Neutrophil (primary cell): ENCODE results near the gene GALNT16.

Source experiments
- H3K27ac ChIP-seq: fragments of 200-600 bp; sonication (generic); 2 replicates; pipeline ENCODE4 v1.5.1; 2016; ENCODE audit warnings: mild to moderate bottlenecking, moderate library complexity
- H3K27me3 ChIP-seq: fragments of 200-600 bp; sonication (generic); 2 replicates; pipeline ENCODE4 v1.6.0; 2016; ENCODE audit warnings: mild to moderate bottlenecking
- H3K36me3 ChIP-seq: fragments of 200-600 bp; sonication (generic); 2 replicates; pipeline ENCODE4 v1.5.1; 2017
- H3K4me1 ChIP-seq, 2 experiments: fragments of 200-600 bp in 1 of 2; sonication (generic) in 1 of 2; 1 replicate in 1 of 2; 2 replicates in 1 of 2; pipeline versions ENCODE4 v1.5.1 to v1.6.1; 2013 to 2016; ENCODE audit warnings: low read depth in 1 of 2, low read length in 1 of 2, mild to moderate bottlenecking in 1 of 2, moderate library complexity in 1 of 2; ENCODE audit not compliant: control insufficient read depth in 1 of 2, insufficient read depth in 1 of 2
- H3K4me3 ChIP-seq, 2 experiments: fragments of 200-600 bp in 1 of 2; sonication (generic) in 1 of 2; 1 replicate in 1 of 2; 2 replicates in 1 of 2; pipeline ENCODE4 v1.5.1; 2013 to 2016; ENCODE audit warnings: low read depth in 1 of 2, low read length in 1 of 2, mild to moderate bottlenecking in 1 of 2, moderate library complexity in 1 of 2
- H3K9me3 ChIP-seq: fragments of 200-600 bp; sonication (generic); 2 replicates; pipeline ENCODE4 v1.5.1; 2016
- TF ChIP-seq, protein P1 (sequence below): fragments of 200-600 bp; sonication (generic); IDR thresholded peaks from 2 replicates; pipeline ENCODE4 v1.5.1; 2016; ENCODE audit warnings: antibody characterized with exemption

The GALNT16 gene

DNA sequence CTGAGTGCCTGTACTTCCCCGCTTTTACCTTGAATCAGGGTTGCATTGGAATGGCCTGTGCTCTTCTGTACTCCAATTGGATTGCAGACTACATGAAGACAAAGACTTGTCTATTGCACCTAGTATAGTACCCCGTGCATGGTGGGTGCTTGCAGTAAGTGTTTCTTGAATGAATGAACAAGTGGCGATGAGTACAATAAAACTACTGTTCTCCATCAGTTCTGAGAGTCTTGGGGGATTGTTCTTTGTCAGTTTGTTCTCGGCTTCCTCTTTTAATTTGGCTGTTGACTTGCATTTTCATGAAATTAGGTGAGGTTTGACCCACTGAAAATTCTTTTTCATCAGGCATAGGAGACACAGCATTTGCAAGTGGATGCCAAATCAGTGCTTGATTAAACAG is 104.0 kb downstream of the GALNT16 start:
- Histone ChIP-seq H3K27ac (no peak overlapping the region), H3K27me3 (no peaks in the 10 kb centered on the region), H3K9me3 (no peaks in the 10 kb centered on the region), H3K36me3 (no peaks in the 10 kb centered on the region), H3K4me1 (no peaks in the 10 kb centered on the region), H3K4me3 (no peak overlapping the region)
- TF ChIP-seq, protein P1, sequence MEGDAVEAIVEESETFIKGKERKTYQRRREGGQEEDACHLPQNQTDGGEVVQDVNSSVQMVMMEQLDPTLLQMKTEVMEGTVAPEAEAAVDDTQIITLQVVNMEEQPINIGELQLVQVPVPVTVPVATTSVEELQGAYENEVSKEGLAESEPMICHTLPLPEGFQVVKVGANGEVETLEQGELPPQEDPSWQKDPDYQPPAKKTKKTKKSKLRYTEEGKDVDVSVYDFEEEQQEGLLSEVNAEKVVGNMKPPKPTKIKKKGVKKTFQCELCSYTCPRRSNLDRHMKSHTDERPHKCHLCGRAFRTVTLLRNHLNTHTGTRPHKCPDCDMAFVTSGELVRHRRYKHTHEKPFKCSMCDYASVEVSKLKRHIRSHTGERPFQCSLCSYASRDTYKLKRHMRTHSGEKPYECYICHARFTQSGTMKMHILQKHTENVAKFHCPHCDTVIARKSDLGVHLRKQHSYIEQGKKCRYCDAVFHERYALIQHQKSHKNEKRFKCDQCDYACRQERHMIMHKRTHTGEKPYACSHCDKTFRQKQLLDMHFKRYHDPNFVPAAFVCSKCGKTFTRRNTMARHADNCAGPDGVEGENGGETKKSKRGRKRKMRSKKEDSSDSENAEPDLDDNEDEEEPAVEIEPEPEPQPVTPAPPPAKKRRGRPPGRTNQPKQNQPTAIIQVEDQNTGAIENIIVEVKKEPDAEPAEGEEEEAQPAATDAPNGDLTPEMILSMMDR: no peak

DNA sequence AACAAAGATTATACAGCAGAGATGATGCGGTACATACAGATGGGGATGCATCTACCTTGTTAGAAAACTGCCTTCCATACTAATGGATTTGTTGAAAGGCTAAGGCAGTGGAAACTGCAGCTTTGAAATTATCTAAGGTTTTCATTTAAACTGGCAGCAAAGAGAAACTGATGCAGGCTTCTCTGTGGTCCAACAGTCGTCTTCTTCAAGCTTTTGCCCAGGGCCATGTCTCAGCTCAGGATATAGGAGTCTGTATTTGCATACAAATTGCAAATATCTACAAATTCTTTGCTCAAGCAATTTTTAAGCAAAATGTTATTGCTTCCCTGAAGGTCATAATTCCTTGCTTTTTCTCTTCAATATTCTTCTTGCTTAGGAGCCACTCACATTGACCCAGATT is 104.4 kb downstream of the GALNT16 start:
- no peaks in the 10 kb centered on the region for H3K27me3 ChIP-seq
- no peaks in the 10 kb centered on the region for H3K36me3 ChIP-seq
- TF ChIP-seq, protein P1: no peak
- no peak overlapping the region for H3K27ac ChIP-seq
- no peaks in the 10 kb centered on the region for H3K9me3 ChIP-seq
- H3K4me1 ChIP-seq: no peaks in the 10 kb centered on the region
- no peak overlapping the region for H3K4me3 ChIP-seq

DNA sequence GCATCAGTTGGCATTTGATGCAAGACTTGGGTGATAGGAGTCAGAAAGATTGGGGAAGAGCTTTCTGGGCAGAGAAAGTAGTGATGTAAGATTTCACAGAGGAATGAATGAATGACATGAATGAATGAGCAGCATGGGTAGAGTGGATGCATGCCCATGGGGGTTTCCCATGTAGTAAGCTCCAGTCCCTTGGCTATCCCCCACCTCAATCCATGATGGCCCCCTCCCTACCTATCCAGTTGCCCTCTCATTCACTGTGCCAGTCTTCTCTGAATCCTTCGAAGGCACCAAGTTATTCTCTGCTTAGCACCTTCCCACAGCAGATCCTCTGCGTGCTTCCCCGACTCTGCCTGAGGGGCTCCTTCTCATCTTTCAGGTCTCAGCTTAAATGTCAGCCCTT is 106.1 kb downstream of the GALNT16 start:
- no peak overlapping the region for H3K27ac ChIP-seq
- TF ChIP-seq, protein P1: no peak
- no peak overlapping the region for H3K4me3 ChIP-seq
- H3K4me1 ChIP-seq: no peaks in the 10 kb centered on the region
- H3K9me3 ChIP-seq: no peaks in the 10 kb centered on the region
- no peaks in the 10 kb centered on the region for H3K36me3 ChIP-seq
- no peaks in the 10 kb centered on the region for H3K27me3 ChIP-seq

DNA sequence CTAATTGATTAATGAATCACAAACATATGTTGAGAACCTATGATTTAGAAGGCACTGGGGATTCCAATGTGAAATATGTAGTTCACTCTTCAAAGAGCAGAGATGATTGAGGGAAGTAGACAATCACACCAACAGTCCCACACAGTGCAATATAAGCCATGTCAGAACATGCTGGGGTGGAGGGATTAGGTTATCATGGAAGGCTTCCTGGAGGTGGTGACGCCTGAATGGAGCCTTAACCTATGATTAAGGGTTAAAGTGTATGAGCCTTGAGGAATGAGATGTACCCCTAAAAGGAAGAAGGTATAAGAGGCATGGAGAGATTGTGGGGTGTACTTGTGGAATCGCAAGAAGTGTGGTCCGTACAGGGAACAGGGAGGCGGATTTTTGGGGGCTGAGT is 106.8 kb downstream of the GALNT16 start:
- TF ChIP-seq, protein P1: no peak
- Histone ChIP-seq H3K4me3 (no peak overlapping the region), H3K27ac (no peak overlapping the region), H3K36me3 (no peaks in the 10 kb centered on the region), H3K4me1 (no peaks in the 10 kb centered on the region), H3K27me3 (no peaks in the 10 kb centered on the region), H3K9me3 (no peaks in the 10 kb centered on the region)

DNA sequence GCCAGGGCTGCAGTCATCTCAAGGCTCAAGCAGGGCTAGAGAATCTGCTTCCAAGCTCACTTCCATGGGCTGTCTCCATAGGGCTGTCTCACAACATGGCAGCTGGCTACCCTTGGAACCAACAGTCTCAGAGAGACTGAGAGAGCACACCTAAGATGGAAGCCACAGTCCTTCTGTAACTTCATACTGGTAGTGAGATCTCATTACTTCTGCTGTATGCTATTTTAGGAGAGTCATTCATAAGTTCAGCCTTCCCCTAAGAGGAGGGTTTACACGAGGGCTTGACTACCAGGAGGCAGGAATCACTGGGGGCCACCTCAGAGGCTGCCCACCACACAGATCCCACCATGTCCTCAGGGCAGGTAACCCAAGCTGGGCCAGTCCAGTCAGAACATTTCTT is 108.4 kb downstream of the GALNT16 start:
- no peak overlapping the region for H3K4me3 ChIP-seq
- no peaks in the 10 kb centered on the region for H3K27me3 ChIP-seq
- TF ChIP-seq, protein P1: no peak
- no peaks in the 10 kb centered on the region for H3K9me3 ChIP-seq
- H3K4me1 ChIP-seq: no peaks in the 10 kb centered on the region
- no peaks in the 10 kb centered on the region for H3K36me3 ChIP-seq
- no peak overlapping the region for H3K27ac ChIP-seq

DNA sequence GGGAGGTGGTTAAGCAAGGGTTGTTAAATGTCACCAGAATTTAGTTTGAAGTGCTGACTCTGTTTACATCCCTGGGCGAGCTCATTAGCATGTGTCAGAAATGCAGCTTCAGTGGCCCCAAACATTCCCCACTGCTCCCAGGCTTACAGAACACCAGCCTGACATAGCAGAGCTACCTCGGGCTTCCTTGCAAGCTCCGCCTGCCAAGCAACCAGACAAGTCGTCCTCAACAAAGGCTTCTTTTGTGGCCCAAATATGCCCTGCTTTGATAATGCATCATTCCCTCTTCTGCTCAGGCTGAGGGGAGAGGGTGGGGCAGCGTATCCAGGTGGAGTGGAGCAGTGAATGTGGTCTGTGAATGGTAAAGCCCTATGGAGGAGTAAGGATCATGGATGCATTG is 110.1 kb downstream of the GALNT16 start:
- Histone ChIP-seq H3K4me1 (no peaks in the 10 kb centered on the region), H3K27me3 (no peaks in the 10 kb centered on the region), H3K4me3 (no peak overlapping the region), H3K36me3 (no peaks in the 10 kb centered on the region), H3K27ac (no peak overlapping the region), H3K9me3 (no peaks in the 10 kb centered on the region)
- TF ChIP-seq, protein P1: no peak
